Osteoblast (primary cell): ENCODE results near the gene KCNC1. TPM values are rescaled to one million over a fixed set of nuclear protein-coding genes. Genes with fewer than 3 reads are reported as not detected.

ENCODE experiments used
- DNase-seq: peaks from one replicate; pipeline ENCODE4 v3.0.0; 2011; ENCODE audit warnings: low spot score, mixed read lengths; ENCODE audit not compliant: insufficient read length; ENCODE audit errors: missing footprints
- H2AFZ ChIP-seq: 2 replicates; pipeline ENCODE4 v1.6.0; 2011; ENCODE audit warnings: mild to moderate bottlenecking, low read length
- H3K27ac ChIP-seq: 2 replicates; pipeline ENCODE4 v1.5.1; 2011; ENCODE audit warnings: mild to moderate bottlenecking, low read depth, low read length, moderate library complexity
- H3K27me3 ChIP-seq: 2 replicates; pipeline ENCODE4 v1.6.0; 2012; ENCODE audit warnings: mild to moderate bottlenecking, control low read depth, inconsistent platforms, low read length, moderate library complexity; ENCODE audit not compliant: insufficient read depth
- H3K36me3 ChIP-seq: 2 replicates; pipeline ENCODE4 v1.5.1; 2011; ENCODE audit warnings: mild to moderate bottlenecking, low read length, control low read depth, moderate library complexity; ENCODE audit not compliant: insufficient read depth
- H3K4me1 ChIP-seq: 2 replicates; pipeline ENCODE4 v1.5.1; 2011; ENCODE audit warnings: mild to moderate bottlenecking, low read length, control low read depth, moderate library complexity; ENCODE audit not compliant: insufficient read depth
- H3K4me2 ChIP-seq: 2 replicates; pipeline ENCODE4 v1.6.0; 2011; ENCODE audit warnings: mild to moderate bottlenecking, low read length; ENCODE audit not compliant: insufficient read depth
- H3K4me3 ChIP-seq: fragments of 200-600 bp; sonication (generic); 3 replicates; pipeline ENCODE4 v1.5.1; 2012; ENCODE audit warnings: mild to moderate bottlenecking, low read length, inconsistent platforms; ENCODE audit not compliant: insufficient read depth
- H3K79me2 ChIP-seq: 2 replicates; pipeline ENCODE4 v1.6.0; 2012; ENCODE audit warnings: mild to moderate bottlenecking, low read length, control low read depth, inconsistent platforms; ENCODE audit not compliant: insufficient read depth
- H3K9me3 ChIP-seq: 2 replicates; pipeline ENCODE4 v1.5.1; 2011; ENCODE audit warnings: low read depth, low read length, control low read depth
- H4K20me1 ChIP-seq: 2 replicates; pipeline ENCODE4 v1.6.0; 2012; ENCODE audit warnings: mild to moderate bottlenecking, low read length, control low read depth; ENCODE audit not compliant: insufficient read depth
- CTCF ChIP-seq: IDR thresholded peaks from 2 replicates; pipeline ENCODE4 v1.5.1; 2011; ENCODE audit warnings: mild to moderate bottlenecking, low read depth, low read length, moderate library complexity; ENCODE audit errors: extremely low read depth
- total RNA-seq: library from RNA; depleted of rRNA; stranded (reverse); fragments of >200 nt; gene quantifications from 2 replicates; pipeline ENCODE4 v1.2.3, GENCODE V29; 2012

Gene KCNC1
- total RNA-seq, 1 donor: under 0.01 TPM

GRCh38 chr11:17734986-17735817, 621 bp downstream of the KCNC1 start:
- H3K4me2 ChIP-seq: peak overlapping the region; percentile 53
- no peak overlapping the region for H2AFZ ChIP-seq

GRCh38 chr11:17735818-17736578, 1.4 kb downstream of the KCNC1 start:
- peaks cover 78% of the 10 kb centered on the region for H3K27me3 ChIP-seq
- H3K9me3 ChIP-seq: no peaks in the 10 kb centered on the region

More at GRCh38 chr11:17734986-17735817, 621 bp downstream of the KCNC1 start:
- peaks cover 3% of the 10 kb centered on the region for H4K20me1 ChIP-seq
- H3K9me3 ChIP-seq: no peaks in the 10 kb centered on the region
- peak; percentile 99 for DNase-seq
- no peaks in the 10 kb centered on the region for H3K79me2 ChIP-seq
- TF ChIP-seq CTCF: no peak
- H3K27me3 ChIP-seq: peaks cover 70% of the 10 kb centered on the region
- H3K4me1 ChIP-seq: peaks cover 4% of the 10 kb centered on the region
- no peaks in the 10 kb centered on the region for H3K36me3 ChIP-seq
- peak overlapping the region; percentile 22 for H3K4me3 ChIP-seq
- no peak overlapping the region for H3K27ac ChIP-seq

GRCh38 chr11:17736579-17736893, 2.0 kb downstream of the KCNC1 start:
- Histone ChIP-seq H4K20me1 (peaks cover 3% of the 10 kb centered on the region), H3K79me2 (no peaks in the 10 kb centered on the region), H3K4me3 (no peak overlapping the region), H2AFZ (no peak overlapping the region), H3K9me3 (no peaks in the 10 kb centered on the region), H3K27ac (no peak overlapping the region), H3K36me3 (no peaks in the 10 kb centered on the region), H3K27me3 (peaks cover 78% of the 10 kb centered on the region), H3K4me1 (peaks cover 4% of the 10 kb centered on the region), H3K4me2 (no peak overlapping the region)
- peak; percentile 79 for DNase-seq
- TF ChIP-seq CTCF: no peak

More at GRCh38 chr11:17735818-17736578, 1.4 kb downstream of the KCNC1 start:
- peak; percentile 56 for DNase-seq
- no peak overlapping the region for H3K4me3 ChIP-seq
- no peak for TF ChIP-seq CTCF
- H3K27ac ChIP-seq: no peak overlapping the region
- no peaks in the 10 kb centered on the region for H3K79me2 ChIP-seq
- H4K20me1 ChIP-seq: peaks cover 3% of the 10 kb centered on the region
- H2AFZ ChIP-seq: no peak overlapping the region
- no peak overlapping the region for H3K4me2 ChIP-seq
- peaks cover 4% of the 10 kb centered on the region for H3K4me1 ChIP-seq
- no peaks in the 10 kb centered on the region for H3K36me3 ChIP-seq
